Activated T-helper 1 cell treated with anti-CD3 and anti-CD28 coated beads, Interleukin-12 subunit alpha, Interleukin-12 subunit beta, Interleukin-2, Interleukin-4 antibody, amounts not matched to agents 30 ng/mL and 10 ng/mL and 1 ng/mL, durations not matched to agents 14 hours and 24 hours and 36 hours (primary cell): ENCODE results near the gene PPM1E. TPM values are rescaled to one million over a fixed set of nuclear protein-coding genes. Genes with fewer than 3 reads are reported as not detected.

Experiments used
- DNase-seq: peaks from one replicate; pipeline ENCODE4 v3.0.0; 2021; ENCODE audit warnings: low spot score
- H3K27ac Mint-ChIP-seq: one replicate; pipeline ENCODE4 v1.8.0; 2021; ENCODE audit warnings: mild to moderate bottlenecking, mixed read lengths
- H3K27me3 Mint-ChIP-seq: one replicate; pipeline ENCODE4 v1.8.0; 2022; ENCODE audit warnings: mild to moderate bottlenecking, moderate library complexity, mixed read lengths; ENCODE audit not compliant: insufficient read depth
- H3K36me3 Mint-ChIP-seq: one replicate; pipeline ENCODE4 v1.8.0; 2021; ENCODE audit warnings: low read depth, mixed read lengths
- H3K4me1 Mint-ChIP-seq: one replicate; pipeline ENCODE4 v1.8.0; 2021; ENCODE audit warnings: low read depth, mixed read lengths
- H3K4me3 Mint-ChIP-seq: one replicate; pipeline ENCODE4 v1.8.0; 2021; ENCODE audit warnings: mild to moderate bottlenecking, moderate library complexity, mixed read lengths
- H3K9me3 Mint-ChIP-seq: one replicate; pipeline ENCODE4 v1.8.0; 2021; ENCODE audit warnings: mixed read lengths
- intact Hi-C: fragments of 100-400 bp; cut with micrococcal nuclease; formaldehyde crosslinking; loops from one replicate; pipeline ENCODE4 v1.15.1; 2024
- total RNA-seq: library from RNA; stranded (reverse); gene quantifications from 2 replicates; pipeline ENCODE4 v1.2.3, GENCODE V29; 2022

Gene PPM1E
- total RNA-seq, 1 donor from 2014 or later = 0.03 TPM

GRCh38 chr17:58889928-58890327, 134.3 kb downstream of the PPM1E start:
- H3K36me3 Mint-ChIP-seq = no peaks in the 10 kb centered on the region
- no peak overlapping the region for H3K4me3 Mint-ChIP-seq
- no peak for DNase-seq
- intact Hi-C loops = no loop called here
- no peaks in the 10 kb centered on the region for H3K9me3 Mint-ChIP-seq
- peaks cover 6% of the 10 kb centered on the region for H3K27me3 Mint-ChIP-seq
- no peaks in the 10 kb centered on the region for H3K4me1 Mint-ChIP-seq
- no peak overlapping the region for H3K27ac Mint-ChIP-seq

DNA sequence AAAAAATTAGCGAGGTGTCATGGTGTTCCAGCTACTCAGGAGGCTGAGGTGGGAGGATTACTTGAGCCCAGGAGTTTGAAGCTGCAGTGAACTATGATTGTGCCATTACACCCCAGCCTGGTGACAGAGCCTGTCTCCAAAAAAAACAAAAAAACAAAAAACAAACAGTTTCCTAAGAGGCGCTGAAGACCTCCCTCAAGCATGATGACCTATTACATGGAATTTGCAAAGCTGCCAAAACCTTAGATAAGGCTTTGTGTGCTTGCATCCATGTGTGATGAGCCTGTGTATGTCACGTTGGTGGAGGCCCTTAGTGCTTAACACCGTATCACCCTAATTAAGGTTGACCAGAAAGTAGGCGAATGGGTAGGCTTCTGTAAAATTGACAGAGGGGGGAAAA, 143.5 kb downstream of the PPM1E start:
- intact Hi-C loops = no loop called here
- Mint-ChIP-seq H3K4me3 (no peak overlapping the region), H3K9me3 (peaks cover 2% of the 10 kb centered on the region), H3K4me1 (no peaks in the 10 kb centered on the region), H3K27me3 (peaks cover 9% of the 10 kb centered on the region), H3K27ac (no peak overlapping the region), H3K36me3 (no peaks in the 10 kb centered on the region)
- DNase-seq = no peak

- Mint-ChIP-seq H3K4me3 (no peak overlapping the region), H3K27ac (no peak overlapping the region), H3K36me3 (no peaks in the 10 kb centered on the region), H3K9me3 (peaks cover 12% of the 10 kb centered on the region), H3K27me3 (peaks cover 9% of the 10 kb centered on the region), H3K4me1 (no peaks in the 10 kb centered on the region)
- no peak for DNase-seq
- intact Hi-C loops = no loop called here
Measured at GRCh38 chr17:58902322-58902721, 146.7 kb downstream of the PPM1E start.

DNA sequence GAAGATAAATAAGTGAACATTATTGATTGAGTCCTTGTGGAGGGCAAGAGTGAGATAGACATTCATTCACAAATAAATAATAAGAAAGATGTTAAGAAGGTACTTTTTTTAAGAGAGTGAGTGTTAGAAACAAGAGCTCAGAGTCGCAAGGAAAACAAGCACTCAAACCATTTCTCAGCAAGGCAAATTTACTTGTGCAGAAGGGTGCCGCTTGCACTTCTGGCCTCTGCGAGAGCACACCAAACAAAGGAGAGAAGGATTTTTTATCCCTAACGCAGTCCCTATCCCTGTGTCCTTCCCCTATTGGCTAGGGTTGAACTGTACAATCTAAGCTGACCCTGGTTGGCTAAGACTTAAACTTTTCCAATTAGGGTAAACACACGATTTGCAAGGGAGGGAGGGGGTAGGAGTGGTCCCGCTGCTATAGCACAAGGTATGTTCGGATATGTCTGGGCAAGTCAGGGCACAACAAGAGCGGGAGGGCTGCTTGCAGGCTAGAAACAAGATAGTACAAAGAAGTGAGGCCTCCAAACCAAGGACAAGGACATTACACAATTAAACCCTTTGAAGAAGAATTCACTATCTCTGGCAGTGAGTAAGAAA, 156.2 kb downstream of the PPM1E start:
- H3K27ac Mint-ChIP-seq = no peak overlapping the region
- no peak overlapping the region for H3K4me3 Mint-ChIP-seq
- DNase-seq = no peak

GRCh38 chr17:58913552-58913951, 157.9 kb downstream of the PPM1E start:
- intact Hi-C loops = no loop called here
- H3K36me3 Mint-ChIP-seq = no peaks in the 10 kb centered on the region
- H3K9me3 Mint-ChIP-seq = peaks cover 16% of the 10 kb centered on the region
- no peak overlapping the region for H3K4me3 Mint-ChIP-seq
- peaks cover 3% of the 10 kb centered on the region for H3K27me3 Mint-ChIP-seq
- no peak overlapping the region for H3K27ac Mint-ChIP-seq
- H3K4me1 Mint-ChIP-seq = no peaks in the 10 kb centered on the region
- no peak for DNase-seq

More for the DNA sequence above, 156.2 kb downstream of the PPM1E start:
- Mint-ChIP-seq H3K27me3 (peaks cover 3% of the 10 kb centered on the region), H3K9me3 (peaks cover 16% of the 10 kb centered on the region), H3K4me1 (no peaks in the 10 kb centered on the region), H3K36me3 (no peaks in the 10 kb centered on the region)
- intact Hi-C loops = no loop called here

DNA sequence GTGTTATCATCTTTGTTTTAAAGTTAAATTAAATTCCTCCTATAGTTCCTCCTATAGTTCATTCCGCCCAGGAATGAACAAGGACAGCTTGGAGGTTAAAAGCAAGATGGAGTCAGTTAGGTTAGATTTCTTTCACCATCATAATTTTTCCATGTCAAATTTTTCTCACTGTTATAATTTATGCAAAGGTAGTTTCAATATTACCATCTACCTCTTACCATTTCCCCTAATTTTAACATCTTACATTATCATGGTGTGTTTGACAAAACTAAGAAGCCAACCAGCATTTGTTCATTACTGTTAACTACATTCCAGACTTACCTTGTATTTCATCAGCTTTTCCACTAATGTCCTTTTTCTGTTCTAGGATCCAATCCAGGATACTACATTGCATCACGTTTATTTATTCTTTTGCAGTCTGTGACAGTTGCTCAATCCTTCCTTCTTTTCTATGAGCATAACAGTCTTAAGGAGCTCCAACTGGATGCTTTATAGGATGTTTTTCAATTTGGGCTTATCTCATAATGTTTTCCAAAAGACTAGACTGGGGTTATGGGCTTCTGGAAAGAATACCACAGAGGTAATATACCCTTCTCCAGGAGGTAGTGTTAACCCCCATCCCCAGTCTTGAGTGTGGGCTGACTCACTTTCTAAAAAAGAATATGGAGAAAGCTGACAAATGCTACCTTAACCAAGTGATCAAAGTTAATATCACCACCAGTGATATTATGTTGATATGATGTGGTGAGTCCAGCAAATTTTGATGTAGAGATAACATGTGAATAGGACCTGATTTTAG, 158.5 kb downstream of the PPM1E start:
- Mint-ChIP-seq H3K36me3 (no peaks in the 10 kb centered on the region), H3K4me1 (no peaks in the 10 kb centered on the region), H3K4me3 (no peak overlapping the region), H3K27me3 (peaks cover 3% of the 10 kb centered on the region), H3K27ac (no peak overlapping the region), H3K9me3 (peaks cover 16% of the 10 kb centered on the region)
- intact Hi-C loops = no loop called here
- DNase-seq = no peak

- Mint-ChIP-seq H3K27me3 (peaks cover 3% of the 10 kb centered on the region), H3K4me3 (no peak overlapping the region), H3K4me1 (peaks cover 6% of the 10 kb centered on the region), H3K27ac (no peak overlapping the region), H3K36me3 (no peaks in the 10 kb centered on the region), H3K9me3 (peaks cover 1% of the 10 kb centered on the region)
- no peak for DNase-seq
- intact Hi-C loops = no loop called here
Measured at GRCh38 chr17:58917228-58917627, 161.6 kb downstream of the PPM1E start.

- Mint-ChIP-seq H3K4me3 (no peak overlapping the region), H3K36me3 (no peaks in the 10 kb centered on the region), H3K27me3 (peaks cover 3% of the 10 kb centered on the region), H3K27ac (no peak overlapping the region), H3K4me1 (peaks cover 6% of the 10 kb centered on the region), H3K9me3 (no peaks in the 10 kb centered on the region)
- intact Hi-C loops = no loop called here
- no peak for DNase-seq
Measured at GRCh38 chr17:58918072-58918471, 162.4 kb downstream of the PPM1E start.

GRCh38 chr17:58918884-58919283, 163.2 kb downstream of the PPM1E start:
- H3K9me3 Mint-ChIP-seq = no peaks in the 10 kb centered on the region

GRCh38 chr17:58920773-58921172, 165.1 kb downstream of the PPM1E start:
- H3K36me3 Mint-ChIP-seq = no peaks in the 10 kb centered on the region
- peaks cover 3% of the 10 kb centered on the region for H3K27me3 Mint-ChIP-seq
- no peak overlapping the region for H3K4me3 Mint-ChIP-seq
- no peak for DNase-seq
- no peak overlapping the region for H3K27ac Mint-ChIP-seq
- H3K9me3 Mint-ChIP-seq = no peaks in the 10 kb centered on the region
- intact Hi-C loops = no loop called here
- H3K4me1 Mint-ChIP-seq = peaks cover 6% of the 10 kb centered on the region

More at GRCh38 chr17:58918884-58919283, 163.2 kb downstream of the PPM1E start:
- peaks cover 3% of the 10 kb centered on the region for H3K27me3 Mint-ChIP-seq
- no peak overlapping the region for H3K27ac Mint-ChIP-seq
- no peaks in the 10 kb centered on the region for H3K36me3 Mint-ChIP-seq
- no peak for DNase-seq
- H3K4me3 Mint-ChIP-seq = no peak overlapping the region
- peaks cover 6% of the 10 kb centered on the region for H3K4me1 Mint-ChIP-seq
- intact Hi-C loops = no loop called here

GRCh38 chr17:58932956-58933355, 177.3 kb downstream of the PPM1E start:
- Mint-ChIP-seq H3K9me3 (no peaks in the 10 kb centered on the region), H3K27ac (no peak overlapping the region), H3K36me3 (no peaks in the 10 kb centered on the region), H3K4me1 (no peaks in the 10 kb centered on the region), H3K4me3 (no peak overlapping the region), H3K27me3 (peaks cover 7% of the 10 kb centered on the region)
- intact Hi-C loops = no loop called here
- DNase-seq = no peak

- Mint-ChIP-seq H3K27me3 (peaks cover 11% of the 10 kb centered on the region), H3K4me3 (no peak overlapping the region), H3K36me3 (no peaks in the 10 kb centered on the region), H3K27ac (no peak overlapping the region), H3K4me1 (no peaks in the 10 kb centered on the region), H3K9me3 (no peaks in the 10 kb centered on the region)
- no peak for DNase-seq
- intact Hi-C loops = no loop called here
Measured at GRCh38 chr17:58936295-58936694, 180.6 kb downstream of the PPM1E start.

DNA sequence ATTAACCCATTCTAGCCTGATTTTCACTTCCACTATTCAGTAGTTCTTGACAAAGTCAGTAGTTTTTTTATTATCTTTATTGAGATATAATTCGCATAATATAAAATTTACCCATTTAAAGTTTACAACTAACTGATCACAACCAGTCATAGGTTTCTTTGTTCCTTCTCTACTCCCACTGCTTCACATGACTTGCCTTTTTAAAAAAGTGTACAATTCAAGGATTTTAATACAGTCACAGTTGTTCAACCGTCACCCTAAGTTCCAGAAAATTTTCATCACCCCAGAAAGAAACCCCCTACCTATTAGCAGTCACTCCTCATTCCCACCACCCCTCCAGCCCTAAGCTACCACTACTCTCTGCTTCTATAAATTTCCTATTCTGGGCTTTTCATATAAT, 188.5 kb downstream of the PPM1E start:
- no peak for DNase-seq
- Mint-ChIP-seq H3K27me3 (peaks cover 9% of the 10 kb centered on the region), H3K9me3 (peaks cover 10% of the 10 kb centered on the region), H3K27ac (no peak overlapping the region), H3K4me1 (no peaks in the 10 kb centered on the region), H3K36me3 (no peaks in the 10 kb centered on the region), H3K4me3 (no peak overlapping the region)
- intact Hi-C loops = loop anchor here (5.0 kb wide), 1 partner anchor 323 kb away; no protein-coding TSS in a partner anchor
